GM18526 (cell line): ENCODE measurements around the gene MAEA.

Source experiments
- POLR2A ChIP-seq: IDR thresholded peaks from 3 replicates; pipeline ENCODE4 v1.6.1; 2011; ENCODE audit not compliant: insufficient read length; ENCODE audit errors: extremely low read depth

The MAEA gene

GRCh38 chr4:1291091-1291490, 1.4 kb downstream of the MAEA start:
- no peak for TF ChIP-seq POLR2A

- TF ChIP-seq POLR2A = no peak
Observed at GRCh38 chr4:1291996-1292702, 2.5 kb downstream of the MAEA start.

GRCh38 chr4:1293531-1293941, 3.8 kb downstream of the MAEA start:
- no peak for TF ChIP-seq POLR2A

GRCh38 chr4:1293991-1294390, 4.3 kb downstream of the MAEA start:
- no peak for TF ChIP-seq POLR2A

- TF ChIP-seq POLR2A = no peak
Observed at GRCh38 chr4:1294424-1294823, 4.7 kb downstream of the MAEA start.

GRCh38 chr4:1294891-1295290, 5.2 kb downstream of the MAEA start:
- no peak for TF ChIP-seq POLR2A

GRCh38 chr4:1295405-1296055, 5.8 kb downstream of the MAEA start:
- TF ChIP-seq POLR2A = no peak

GRCh38 chr4:1296324-1297022, 6.8 kb downstream of the MAEA start:
- no peak for TF ChIP-seq POLR2A

- TF ChIP-seq POLR2A = no peak
Observed at GRCh38 chr4:1297023-1297395, 7.3 kb downstream of the MAEA start.

- TF ChIP-seq POLR2A = no peak
Observed at GRCh38 chr4:1297456-1298325, 8.0 kb downstream of the MAEA start.

- TF ChIP-seq POLR2A = no peak
Observed at GRCh38 chr4:1298461-1298860, 8.8 kb downstream of the MAEA start.

- no peak for TF ChIP-seq POLR2A
Observed at GRCh38 chr4:1299301-1299860, 9.7 kb downstream of the MAEA start.

- TF ChIP-seq POLR2A = no peak
Observed at GRCh38 chr4:1300466-1301455, 11.1 kb downstream of the MAEA start.

GRCh38 chr4:1302159-1302558, 12.5 kb downstream of the MAEA start:
- no peak for TF ChIP-seq POLR2A

- no peak for TF ChIP-seq POLR2A
Observed at GRCh38 chr4:1305261-1305711, 15.6 kb downstream of the MAEA start.
